D341Med (cell line): ENCODE measurements around the gene CNTN5.

Source experiments
- DNase-seq: peaks from one replicate; pipeline ENCODE4 v3.0.0; 2012; ENCODE audit warnings: low spot score

Gene CNTN5

DNA sequence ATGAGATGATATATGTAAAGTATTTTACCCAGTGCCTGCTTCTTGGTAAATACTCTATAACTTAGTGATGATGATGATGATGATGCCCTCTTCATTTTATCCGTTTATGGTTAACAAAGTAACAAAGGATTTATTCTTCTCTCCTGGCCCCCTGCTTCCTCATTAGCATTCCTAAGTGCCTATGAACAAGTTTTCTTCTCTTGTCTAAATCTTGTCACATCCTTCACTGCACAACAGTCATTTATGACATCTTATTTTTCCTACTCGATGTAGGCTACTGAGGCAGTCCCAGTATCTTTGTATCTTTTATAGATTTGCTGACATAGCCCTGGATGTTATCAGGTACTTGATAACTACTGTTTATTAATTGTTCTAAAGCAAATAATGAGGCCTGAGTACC lies 911.9 kb downstream of the CNTN5 start:
- DNase-seq = no peak

DNA sequence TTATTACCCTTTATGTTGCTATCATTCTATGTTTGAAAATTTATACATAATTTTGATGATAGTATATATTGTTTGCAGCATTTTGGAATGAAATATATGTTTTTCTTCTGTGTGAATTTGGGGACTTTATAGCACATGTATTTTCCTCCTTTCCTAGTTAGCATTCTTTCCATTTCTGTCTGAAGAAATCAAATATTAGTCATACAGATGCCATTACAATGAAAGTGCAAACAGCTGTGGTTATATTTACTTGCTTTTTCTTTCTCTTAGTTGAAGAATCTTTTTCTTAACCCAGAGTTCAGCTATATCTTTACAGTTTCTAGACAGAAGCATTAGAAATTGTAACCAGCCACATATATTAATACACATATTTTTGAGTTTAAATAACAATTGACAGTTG lies 913.3 kb downstream of the CNTN5 start:
- DNase-seq = no peak

DNA sequence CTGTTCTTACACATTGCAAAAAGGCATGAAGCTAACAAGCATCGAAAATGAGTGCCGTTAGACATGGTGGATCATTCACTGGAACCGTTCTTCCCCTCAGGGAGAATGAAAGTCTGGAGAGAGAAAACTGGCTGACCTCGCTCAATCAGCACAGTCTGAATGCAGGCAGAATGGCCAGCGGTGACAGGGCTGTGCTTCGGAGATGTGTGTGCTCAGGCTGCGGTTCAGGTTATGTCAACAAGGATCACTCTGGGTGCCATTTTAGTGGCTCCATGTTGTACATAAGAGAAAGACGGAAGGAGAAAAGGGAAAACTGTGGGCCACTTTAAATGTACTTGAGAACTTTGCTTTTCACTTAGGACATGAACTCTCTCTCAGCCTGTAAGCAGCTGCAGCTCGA lies 916.6 kb downstream of the CNTN5 start:
- no peak for DNase-seq

DNA sequence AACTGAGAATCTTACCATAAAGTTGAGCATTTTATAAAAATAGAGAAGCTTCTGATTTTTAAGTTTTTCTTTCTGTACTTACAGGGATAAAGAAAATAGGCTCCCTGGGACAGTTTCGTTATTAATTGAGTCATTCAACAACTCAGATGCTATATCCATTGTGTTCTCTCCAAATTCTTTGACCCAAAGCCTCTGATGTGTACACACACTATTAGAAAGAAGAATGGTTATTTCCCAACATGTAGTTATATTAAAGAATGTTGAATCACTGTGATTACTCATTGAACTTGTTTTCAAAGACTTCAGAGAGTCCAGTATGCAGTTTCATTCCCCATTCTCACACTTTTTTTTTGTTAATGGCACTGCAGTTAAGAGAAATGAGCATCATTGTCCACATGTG lies 932.1 kb downstream of the CNTN5 start:
- DNase-seq = no peak

DNA sequence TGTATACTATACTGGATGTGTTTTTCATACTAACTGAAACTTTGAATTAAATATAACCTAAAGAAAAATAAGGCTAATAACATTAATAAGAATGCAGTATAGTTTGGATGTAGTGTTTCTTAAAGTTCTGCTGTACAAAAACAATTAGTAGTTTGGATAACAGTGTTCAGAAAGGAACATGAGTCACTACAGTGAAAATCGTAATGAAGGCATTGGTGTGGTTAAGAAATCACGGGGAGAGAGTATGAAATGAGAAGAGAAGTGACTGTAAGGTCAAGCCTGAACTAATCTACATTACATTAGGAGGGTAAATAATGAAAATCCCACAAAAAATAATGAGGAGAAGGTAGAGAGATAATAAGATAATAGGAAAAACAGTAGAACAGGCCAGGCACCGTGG lies 939.8 kb downstream of the CNTN5 start:
- DNase-seq = no peak

DNA sequence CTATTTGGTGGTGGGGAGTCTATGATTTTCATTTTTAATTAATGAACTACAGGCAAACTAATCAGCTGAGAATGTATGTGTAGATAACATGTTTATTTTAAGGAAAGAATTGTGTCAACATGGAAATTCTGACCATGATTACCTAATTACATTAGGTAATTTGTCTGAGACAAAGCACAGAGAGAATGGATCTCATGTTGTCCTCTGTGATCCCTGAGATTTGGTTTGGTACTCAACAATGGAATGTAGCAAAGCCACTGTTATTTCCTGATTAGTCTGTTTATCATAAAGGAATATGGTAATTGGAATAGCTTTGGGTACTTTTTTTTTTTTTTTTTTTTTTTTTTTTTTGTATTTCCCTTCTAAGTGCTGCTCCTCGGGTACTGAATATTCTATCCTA lies 947.6 kb downstream of the CNTN5 start:
- no peak for DNase-seq

DNA sequence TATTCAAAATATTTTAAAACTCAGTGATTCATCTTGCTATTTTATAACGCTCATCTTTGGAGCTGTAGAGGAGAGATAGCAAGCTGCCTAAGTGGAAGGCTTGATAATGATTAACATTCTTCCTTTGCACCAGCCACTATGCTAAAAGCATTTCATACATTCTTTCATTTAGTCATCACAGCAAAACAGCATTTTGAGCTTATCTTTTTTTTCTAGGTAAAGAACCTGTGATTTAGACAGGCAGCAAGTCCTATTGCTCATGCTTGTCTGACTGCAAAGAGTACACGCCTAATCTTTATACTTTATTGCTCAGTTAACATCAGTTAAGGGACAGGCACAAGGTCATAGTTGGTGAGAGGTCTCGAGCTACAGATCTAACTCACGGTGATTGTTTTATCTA lies 953.2 kb downstream of the CNTN5 start:
- DNase-seq = no peak

DNA sequence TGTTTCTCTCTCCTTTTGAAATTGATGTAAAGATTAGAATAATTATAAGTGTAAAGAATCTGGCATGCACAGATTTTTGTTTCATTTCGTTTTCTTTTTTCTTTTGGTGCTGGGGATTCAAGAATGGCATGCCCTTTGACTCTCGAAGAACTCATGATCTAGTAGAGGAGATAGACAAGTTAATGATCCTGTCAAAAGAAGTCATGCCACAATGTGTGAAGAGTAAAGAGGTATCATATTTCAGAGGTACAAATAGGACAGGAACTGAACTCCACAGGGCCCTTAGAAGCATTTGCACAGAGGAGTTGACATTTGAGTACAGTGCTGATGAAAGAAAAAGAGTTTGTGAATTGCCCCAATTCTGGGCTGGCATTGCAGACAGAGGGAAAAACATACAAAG lies 958.3 kb downstream of the CNTN5 start:
- no peak for DNase-seq

DNA sequence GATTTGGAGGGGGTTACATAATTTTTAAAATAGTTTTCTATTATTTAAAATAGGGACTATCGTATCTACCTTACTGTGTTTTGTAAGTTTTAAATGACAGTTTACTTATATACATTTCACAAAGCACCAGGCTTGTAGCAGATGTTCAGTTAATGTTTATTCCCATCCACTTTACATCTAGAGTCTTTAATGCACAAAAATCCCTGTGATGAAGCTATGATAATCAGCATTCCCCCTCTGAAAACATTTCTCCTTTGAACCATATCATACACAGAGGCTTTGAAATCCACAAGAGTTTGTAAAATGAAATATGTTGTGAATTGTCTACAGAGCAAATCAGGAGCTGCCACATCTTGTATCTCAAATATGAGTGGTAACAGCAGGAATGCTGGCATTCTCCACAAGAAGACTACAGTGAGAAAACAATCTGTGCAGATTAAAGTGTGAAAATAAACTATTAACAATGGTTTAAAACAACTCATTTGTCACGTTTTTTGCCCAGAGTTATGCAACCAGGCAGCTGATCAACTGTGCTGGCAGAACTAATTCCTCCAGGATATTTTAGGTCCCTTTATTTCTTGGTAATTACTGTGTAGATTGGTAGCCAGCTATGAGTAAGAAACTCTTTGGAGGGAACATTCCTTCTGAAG lies 967.2 kb downstream of the CNTN5 start:
- no peak for DNase-seq

DNA sequence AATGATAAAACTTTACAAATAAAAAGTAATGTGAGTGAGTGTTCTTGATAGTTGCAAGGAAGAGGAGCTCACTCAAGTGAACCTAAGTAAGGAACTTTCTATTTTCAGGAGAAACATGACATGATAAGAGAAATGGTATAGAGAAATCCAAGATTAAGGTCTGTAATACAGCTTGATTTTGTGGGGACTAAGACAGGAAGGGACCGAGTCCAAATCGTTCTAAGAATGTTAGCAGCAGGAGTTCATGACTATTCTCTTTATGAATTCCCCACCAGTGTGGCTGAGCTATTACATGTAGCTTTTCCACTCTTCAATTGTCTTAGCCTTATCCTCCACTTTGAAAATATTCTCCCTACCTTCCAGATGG lies 967.7 kb downstream of the CNTN5 start:
- no peak for DNase-seq

DNA sequence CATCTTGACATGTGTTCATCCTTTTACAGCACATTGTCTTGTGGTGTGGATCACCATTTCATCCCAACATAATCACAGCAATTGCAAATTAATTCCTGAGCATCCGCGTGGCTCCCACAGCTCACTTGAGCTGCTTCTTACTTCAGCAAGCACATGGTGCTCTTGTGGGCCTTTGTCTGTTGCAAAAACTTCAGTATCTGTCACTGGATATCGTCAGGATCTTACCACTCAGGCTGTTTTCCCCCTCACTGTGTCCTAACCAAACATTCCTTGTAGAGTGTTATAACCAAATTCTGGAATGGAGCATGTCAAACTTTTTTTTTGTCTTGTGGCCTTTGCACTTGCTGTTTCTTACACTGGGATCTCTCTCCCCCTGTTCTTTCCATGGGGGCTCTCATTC lies 983.2 kb downstream of the CNTN5 start:
- DNase-seq = no peak

DNA sequence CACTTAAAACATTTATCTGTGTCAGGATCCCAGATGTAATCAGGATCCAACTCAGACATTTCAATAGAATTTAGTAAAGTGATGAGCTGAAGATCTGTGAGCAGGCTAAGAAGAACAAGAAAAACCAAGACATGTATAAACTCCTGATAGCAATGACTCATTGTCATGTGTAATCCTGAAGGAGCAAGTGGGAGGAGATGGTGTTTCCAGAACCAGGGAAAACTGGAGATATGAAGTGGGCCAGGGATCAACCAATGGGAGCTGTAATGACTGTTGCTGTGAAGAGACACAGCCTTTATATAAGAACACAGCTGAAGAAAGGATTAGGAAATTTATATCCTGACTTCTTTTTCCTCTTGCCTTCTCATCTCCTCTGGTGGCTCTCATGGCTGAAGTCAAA lies 983.8 kb downstream of the CNTN5 start:
- no peak for DNase-seq

DNA sequence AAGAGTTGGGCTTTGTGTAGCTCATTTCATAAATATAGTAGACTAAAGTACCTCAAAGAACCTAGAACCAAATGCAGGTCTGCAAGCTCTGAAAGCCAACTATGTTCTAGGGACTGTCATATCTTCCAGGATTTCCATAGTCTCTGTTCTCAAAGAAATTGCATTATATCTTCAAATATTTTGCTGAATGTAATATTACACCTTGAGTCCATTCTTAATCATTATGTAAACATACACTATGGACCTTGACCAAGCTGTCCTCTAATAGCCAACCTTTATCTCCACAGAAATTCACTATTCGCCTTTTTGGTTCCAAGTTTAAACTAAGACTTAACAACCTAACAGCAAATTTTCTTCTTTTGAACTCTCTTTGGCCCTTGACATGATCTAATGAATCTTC lies 987.7 kb downstream of the CNTN5 start:
- no peak for DNase-seq

DNA sequence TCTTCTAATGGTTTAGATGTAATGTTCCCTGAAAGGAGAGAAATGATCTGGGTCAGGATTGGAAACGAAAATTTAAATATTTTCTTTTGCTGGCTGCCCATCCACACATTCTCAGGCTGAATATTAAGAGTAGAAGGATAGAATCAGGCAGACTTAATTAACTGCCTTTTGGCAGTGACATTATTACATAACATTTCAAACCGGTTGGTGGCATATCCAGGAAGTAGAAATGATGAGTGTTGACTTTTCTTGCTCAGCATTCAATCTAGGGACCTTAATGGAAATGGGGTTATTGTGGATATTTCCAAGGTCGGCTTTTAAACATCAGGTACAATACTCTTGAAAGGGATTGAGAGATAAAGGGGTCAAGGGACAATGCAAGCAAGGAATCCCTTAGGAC lies 989.0 kb downstream of the CNTN5 start:
- no peak for DNase-seq

DNA sequence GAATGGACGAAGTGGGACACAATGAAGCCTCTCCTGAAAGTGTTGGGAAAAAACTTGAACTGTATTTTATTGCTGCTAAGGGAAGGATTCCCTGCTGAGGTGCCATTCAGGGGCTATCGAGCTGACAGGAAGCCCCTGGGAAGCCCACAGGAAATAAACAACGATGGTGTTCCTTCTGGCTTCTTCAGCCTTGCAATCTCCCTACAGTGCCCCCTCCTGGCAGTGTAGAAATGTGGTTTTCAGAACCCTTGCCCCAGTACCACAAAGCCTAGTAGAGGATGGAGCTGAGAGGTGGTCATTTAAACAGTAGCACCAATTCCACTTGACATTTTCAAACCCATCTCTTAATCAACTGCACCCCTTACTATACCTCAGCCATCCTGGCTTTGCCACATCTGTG lies 989.6 kb downstream of the CNTN5 start:
- DNase-seq = peak; percentile 24

DNA sequence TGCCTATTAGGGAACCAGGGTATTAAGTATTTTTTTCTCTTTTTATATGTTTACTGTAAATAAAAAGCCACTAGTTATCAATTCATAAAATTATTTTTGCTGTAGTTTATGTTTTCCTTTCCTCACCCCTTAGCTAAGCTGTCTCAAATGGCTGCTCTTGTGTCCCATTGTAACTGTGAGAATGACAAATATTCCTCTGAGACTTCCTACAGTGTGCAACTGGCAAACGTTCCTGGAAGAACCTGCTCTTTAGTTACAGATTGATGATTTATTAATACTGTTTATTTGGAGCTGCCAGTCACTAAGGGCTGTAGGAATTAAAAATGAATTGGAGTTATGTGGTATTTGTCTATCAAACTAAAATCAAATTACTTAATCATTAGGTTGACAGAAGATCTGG lies 990.9 kb downstream of the CNTN5 start:
- DNase-seq = no peak

DNA sequence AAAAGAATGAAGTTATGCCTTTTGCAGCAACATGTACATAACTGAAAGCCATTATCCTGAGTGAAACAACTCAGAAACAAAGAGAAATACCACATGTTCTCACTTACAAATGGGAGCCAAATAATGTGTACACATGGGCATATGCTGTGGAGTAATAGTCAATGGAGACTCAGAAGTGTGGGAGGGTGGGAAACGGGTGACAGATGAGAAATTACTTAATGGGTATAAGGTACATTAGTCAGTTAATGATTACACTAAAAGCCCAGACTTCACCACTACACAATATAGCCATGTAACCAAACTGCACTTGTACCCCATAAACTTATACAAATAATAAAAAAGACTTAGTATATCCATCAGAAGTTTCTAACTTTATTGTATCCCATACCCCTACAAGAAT lies 992.3 kb downstream of the CNTN5 start:
- no peak for DNase-seq

DNA sequence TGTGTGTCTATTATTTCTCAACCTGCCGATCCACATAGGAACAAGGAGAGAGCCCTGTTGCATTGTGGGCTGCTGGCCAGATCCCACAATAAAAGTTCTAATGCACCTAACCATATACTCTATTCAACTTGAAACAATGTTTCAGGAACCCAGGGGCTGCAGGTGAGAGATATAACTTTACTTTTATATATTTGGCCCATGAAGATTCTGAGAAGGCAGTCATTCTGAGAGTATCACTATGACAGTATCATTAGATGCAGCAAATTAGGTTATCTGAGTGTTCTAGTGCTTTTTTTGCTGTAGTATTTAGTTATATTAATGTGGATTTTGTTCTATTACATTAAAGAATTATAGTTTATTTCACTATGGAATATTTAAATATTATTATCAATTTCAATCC lies 1011.2 kb downstream of the CNTN5 start:
- no peak for DNase-seq

DNA sequence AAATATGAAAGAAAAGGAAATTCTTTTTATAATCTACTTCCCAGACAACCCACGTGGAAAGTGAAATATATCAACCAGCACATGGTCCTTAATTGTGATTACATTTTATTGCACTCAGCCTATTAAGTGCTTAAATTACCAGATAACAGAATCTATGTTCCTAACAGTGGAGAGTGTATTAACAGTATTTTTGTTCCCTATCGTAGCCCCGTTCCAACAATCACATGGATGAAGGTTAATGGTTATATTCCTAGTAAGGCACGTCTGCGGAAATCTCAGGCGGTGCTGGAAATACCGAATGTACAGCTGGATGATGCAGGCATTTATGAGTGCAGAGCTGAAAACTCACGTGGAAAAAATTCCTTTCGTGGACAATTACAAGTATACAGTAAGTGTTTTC lies 1040.3 kb downstream of the CNTN5 start:
- DNase-seq = no peak

DNA sequence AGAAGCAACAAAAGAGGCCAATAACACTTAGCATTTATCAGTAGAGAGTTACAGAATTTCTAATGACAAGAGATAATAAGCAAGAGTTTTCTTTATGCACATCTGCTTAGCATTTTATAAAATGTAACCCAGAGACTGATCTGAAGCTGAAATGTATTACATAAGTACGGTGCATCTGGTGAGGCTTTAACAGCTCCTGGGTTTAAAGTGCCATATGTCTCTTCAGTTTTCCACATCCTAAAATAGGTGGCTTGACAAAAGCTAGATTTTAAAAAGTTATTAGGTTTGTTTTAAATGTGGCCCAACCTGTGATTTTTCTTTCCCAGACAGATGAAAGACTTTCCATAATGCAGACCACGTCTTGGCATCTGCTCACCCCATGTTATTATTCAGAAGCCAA lies 1045.7 kb downstream of the CNTN5 start:
- DNase-seq = no peak

DNA sequence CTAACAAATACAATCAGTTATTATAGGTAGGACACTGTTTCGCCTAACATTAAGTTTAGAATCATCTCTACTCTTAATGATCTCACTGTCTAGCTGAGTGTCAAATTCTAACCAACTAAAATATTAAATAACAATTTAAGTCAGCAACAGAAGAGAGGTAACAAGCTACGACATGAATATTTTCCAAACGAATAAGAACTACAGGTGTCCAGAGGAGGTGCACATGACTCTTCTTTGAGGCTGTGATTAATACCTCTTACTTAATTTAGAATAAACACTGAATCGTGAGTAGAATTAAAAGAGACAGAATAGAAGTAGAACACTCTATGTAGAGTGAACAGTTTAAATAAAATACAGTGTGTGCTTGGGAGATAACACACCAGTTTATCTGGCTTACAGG lies 1047.4 kb downstream of the CNTN5 start:
- DNase-seq = no peak

DNA sequence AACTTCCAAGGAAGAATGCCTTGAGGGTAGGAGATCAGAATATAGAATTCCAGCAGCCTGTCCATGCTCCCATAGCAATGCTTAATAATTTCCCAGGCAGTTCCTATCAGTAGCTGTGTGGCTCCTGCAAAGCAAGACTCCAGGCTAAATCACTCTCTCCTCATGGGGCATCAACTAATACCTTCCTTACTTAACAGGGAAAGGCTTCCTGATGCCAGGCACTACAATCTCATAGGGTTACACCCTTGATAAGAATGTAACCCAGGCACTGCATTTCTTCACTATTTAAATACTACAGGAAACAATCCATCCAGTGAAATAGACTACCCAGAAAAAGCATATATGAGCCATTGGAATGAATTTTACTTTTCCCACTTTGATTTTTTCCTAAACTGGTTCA lies 1051.4 kb downstream of the CNTN5 start:
- DNase-seq = no peak

DNA sequence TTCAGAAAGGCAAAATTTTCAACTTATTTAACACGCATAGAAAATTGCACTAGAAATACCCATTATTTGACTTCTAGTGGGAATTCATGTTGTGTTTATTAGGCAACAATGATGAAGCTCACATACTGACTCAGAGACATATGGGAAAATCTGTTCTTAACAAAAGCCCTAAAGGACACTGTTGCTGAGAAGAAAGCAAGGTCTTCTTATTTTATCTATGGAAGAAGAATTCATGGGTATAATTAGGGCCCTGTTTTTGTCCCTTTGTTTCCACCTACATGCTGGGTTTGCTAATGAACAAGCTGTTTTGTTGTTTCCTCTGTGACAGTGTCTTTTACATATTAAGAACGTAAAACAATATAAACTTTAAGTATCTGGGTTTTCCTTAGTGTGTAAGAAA lies 1059.6 kb downstream of the CNTN5 start:
- DNase-seq = no peak

DNA sequence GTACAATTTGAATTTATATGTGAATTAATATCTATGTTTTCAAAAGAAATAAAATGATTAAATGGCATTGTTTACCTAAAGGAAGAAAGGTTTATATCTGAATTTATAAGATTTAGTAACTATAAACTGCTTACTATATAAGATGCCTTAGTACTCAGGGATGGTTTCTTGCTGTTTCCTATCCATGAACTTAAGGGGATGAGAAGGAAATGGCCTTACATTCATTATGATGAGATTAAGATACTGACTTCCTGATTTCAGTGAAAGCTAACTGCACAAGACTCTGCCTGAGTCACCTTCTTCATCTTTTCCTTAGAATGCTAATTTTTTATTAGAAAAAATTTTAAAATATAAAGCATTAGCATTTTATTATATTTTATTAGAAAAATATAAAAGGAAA lies 1060.1 kb downstream of the CNTN5 start:
- no peak for DNase-seq

DNA sequence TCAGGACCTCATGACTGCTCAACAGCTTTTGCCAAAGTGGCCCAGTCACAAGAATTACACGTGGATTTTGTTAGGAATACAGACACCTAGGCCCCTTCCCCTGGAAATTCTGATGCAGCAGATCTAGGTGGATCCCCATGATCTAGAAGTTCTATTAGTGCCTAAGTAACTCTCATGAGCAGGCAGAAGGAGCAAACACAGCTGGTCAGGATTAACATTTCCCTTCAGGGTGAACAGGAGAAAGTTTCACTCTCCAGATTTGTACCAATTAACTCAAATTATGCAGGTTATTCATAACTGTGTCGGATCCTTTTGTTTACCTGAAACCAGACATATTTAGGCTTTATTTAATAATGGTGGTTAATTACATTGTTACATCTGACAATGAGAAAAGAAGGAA lies 1072.9 kb downstream of the CNTN5 start:
- no peak for DNase-seq
